ENCODE measurements around the gene PIK3CA.

- TF ChIP-seq, protein P1, sequence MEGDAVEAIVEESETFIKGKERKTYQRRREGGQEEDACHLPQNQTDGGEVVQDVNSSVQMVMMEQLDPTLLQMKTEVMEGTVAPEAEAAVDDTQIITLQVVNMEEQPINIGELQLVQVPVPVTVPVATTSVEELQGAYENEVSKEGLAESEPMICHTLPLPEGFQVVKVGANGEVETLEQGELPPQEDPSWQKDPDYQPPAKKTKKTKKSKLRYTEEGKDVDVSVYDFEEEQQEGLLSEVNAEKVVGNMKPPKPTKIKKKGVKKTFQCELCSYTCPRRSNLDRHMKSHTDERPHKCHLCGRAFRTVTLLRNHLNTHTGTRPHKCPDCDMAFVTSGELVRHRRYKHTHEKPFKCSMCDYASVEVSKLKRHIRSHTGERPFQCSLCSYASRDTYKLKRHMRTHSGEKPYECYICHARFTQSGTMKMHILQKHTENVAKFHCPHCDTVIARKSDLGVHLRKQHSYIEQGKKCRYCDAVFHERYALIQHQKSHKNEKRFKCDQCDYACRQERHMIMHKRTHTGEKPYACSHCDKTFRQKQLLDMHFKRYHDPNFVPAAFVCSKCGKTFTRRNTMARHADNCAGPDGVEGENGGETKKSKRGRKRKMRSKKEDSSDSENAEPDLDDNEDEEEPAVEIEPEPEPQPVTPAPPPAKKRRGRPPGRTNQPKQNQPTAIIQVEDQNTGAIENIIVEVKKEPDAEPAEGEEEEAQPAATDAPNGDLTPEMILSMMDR (IDR thresholded peaks at IDR 0.05; ENCODE audit: extremely low read depth in 1 of 2, insufficient read depth in 1 of 2, low read depth in 1 of 2, low read length in 2 of 2), result no peak
- TF ChIP-seq POLR2AphosphoS5 (IDR thresholded peaks at IDR 0.05; ENCODE audit: insufficient read depth, low read depth, low read length) (no peak), POLR2A (IDR thresholded peaks at IDR 0.05; ENCODE audit: low read depth, low read length) (no peak), EZH2 (IDR thresholded peaks at IDR 0.05; ENCODE audit: borderline replicate concordance, low read depth, low read length, severe bottlenecking) (no peak), MAX (IDR thresholded peaks at IDR 0.05; ENCODE audit: insufficient read depth, insufficient read length) (no peak), FOS (IDR thresholded peaks at IDR 0.05; ENCODE audit: borderline replicate concordance, insufficient read depth, low read length) (no peak), JUN (IDR thresholded peaks at IDR 0.05; ENCODE audit: borderline replicate concordance, insufficient read depth, insufficient read length, low read depth) (no peak), MYC (IDR thresholded peaks at IDR 0.05; ENCODE audit: low read depth, low read length) (no peak)
Measured at GRCh38 chr3:179164857-179165256, 16.7 kb downstream of the PIK3CA start.

Measured in endothelial cell of umbilical vein (primary cell).